WTC11 (cell line): ENCODE data around the gene PHF11. TPM values are rescaled to one million over a fixed set of nuclear protein-coding genes. Genes with fewer than 3 reads are reported as not detected.

Experiments
- ATAC-seq: fragments of 200-7000 bp; cut with Tn5 transposase; 2 replicates; pipeline ENCODE4 v1.10.0; 2021; ENCODE audit warnings: mild to moderate bottlenecking, moderate library complexity
- CTCF ChIA-PET: fragments of 300-600 bp; sonication (Branson Sonifier 250); formaldehyde crosslinking; loops from one replicate; lab custom pipeline; 2021; ENCODE audit warnings: antibody characterized with exemption; lab: Charles Lee
- POLR2A ChIA-PET: fragments of 350-600 bp; sonication (Branson Sonifier 250); formaldehyde crosslinking; loops from one replicate; lab custom pipeline; 2021; ENCODE audit warnings: antibody characterized with exemption; lab: Charles Lee
- DNase-seq: peaks from one replicate; pipeline ENCODE4 v3.0.0; 2021; ENCODE audit warnings: low spot score
- H3K27ac Mint-ChIP-seq: 2 replicates; pipeline ENCODE4 v1.8.0; 2021; ENCODE audit warnings: mixed read lengths
- H3K27me3 Mint-ChIP-seq: 2 replicates; pipeline ENCODE4 v1.8.0; 2021; ENCODE audit warnings: low read depth, mild to moderate bottlenecking, moderate library complexity, mixed read lengths
- H3K36me3 Mint-ChIP-seq: 2 replicates; pipeline ENCODE4 v1.8.0; 2021; ENCODE audit warnings: mixed read lengths
- H3K4me1 Mint-ChIP-seq: 2 replicates; pipeline ENCODE4 v1.8.0; 2022; ENCODE audit warnings: mixed read lengths
- H3K4me3 Mint-ChIP-seq: 2 replicates; pipeline ENCODE4 v1.8.0; 2021; ENCODE audit warnings: mild to moderate bottlenecking, moderate library complexity, mixed read lengths
- H3K9me3 Mint-ChIP-seq: 2 replicates; pipeline ENCODE4 v1.8.0; 2021; ENCODE audit warnings: mixed read lengths
- CBFB ChIP-seq: sonication (generic); formaldehyde crosslinking; IDR thresholded peaks from 2 replicates; pipeline ENCODE4 v1.8.1; 2022; ENCODE audit warnings: mild to moderate bottlenecking, low read depth, missing genetic modification reagents
- CREB1 ChIP-seq: sonication (generic); formaldehyde crosslinking; IDR thresholded peaks from 2 replicates; pipeline ENCODE4 v1.8.0; 2023; ENCODE audit warnings: mild to moderate bottlenecking, missing genetic modification reagents
- CREM ChIP-seq: sonication (generic); formaldehyde crosslinking; IDR thresholded peaks from 2 replicates; pipeline ENCODE4 v1.8.1; 2022; ENCODE audit warnings: mild to moderate bottlenecking, missing genetic modification reagents, moderate library complexity
- ELF4 ChIP-seq: sonication (generic); formaldehyde crosslinking; IDR thresholded peaks from 2 replicates; pipeline ENCODE4 v1.8.1; 2022; ENCODE audit warnings: low read depth, mild to moderate bottlenecking, moderate library complexity, missing genetic modification reagents
- ESRRA ChIP-seq: sonication (generic); formaldehyde crosslinking; IDR thresholded peaks from 2 replicates; pipeline ENCODE4 v1.8.1; 2022; ENCODE audit warnings: mild to moderate bottlenecking, missing genetic modification reagents, borderline replicate concordance
- ETV6 ChIP-seq: sonication (generic); formaldehyde crosslinking; IDR thresholded peaks from 2 replicates; pipeline ENCODE4 v1.8.1; 2022; ENCODE audit warnings: mild to moderate bottlenecking, missing genetic modification reagents
- FOXP1 ChIP-seq: sonication (generic); formaldehyde crosslinking; IDR thresholded peaks from 2 replicates; pipeline ENCODE4 v1.8.0; 2022; ENCODE audit warnings: missing genetic modification reagents, mild to moderate bottlenecking, moderate library complexity, borderline replicate concordance
- HMGA2 ChIP-seq: fragments of 250-450 bp; sonication (Bioruptor Pico); IDR thresholded peaks from 2 replicates; pipeline ENCODE4 v1.4.0; 2021; ENCODE audit warnings: mild to moderate bottlenecking, moderate library complexity
- IRF2 ChIP-seq: sonication (generic); formaldehyde crosslinking; IDR thresholded peaks from 2 replicates; pipeline ENCODE4 v1.8.0; 2022; ENCODE audit warnings: low read depth, missing genetic modification reagents, borderline replicate concordance
- JAZF1 ChIP-seq: fragments of 250-450 bp; sonication (Bioruptor Pico); IDR thresholded peaks from 2 replicates; pipeline ENCODE4 v1.9.0; 2021; ENCODE audit warnings: moderate library complexity, mild to moderate bottlenecking, inconsistent platforms
- KAT7 ChIP-seq: sonication (generic); formaldehyde crosslinking; IDR thresholded peaks from 2 replicates; pipeline ENCODE4 v1.8.1; 2023; ENCODE audit warnings: missing genetic modification reagents, mild to moderate bottlenecking, borderline replicate concordance
- PRDM15 ChIP-seq: sonication (generic); formaldehyde crosslinking; IDR thresholded peaks from 2 replicates; pipeline ENCODE4 v1.8.0; 2022; ENCODE audit warnings: missing genetic modification reagents
- RELA ChIP-seq: sonication (generic); formaldehyde crosslinking; IDR thresholded peaks from 2 replicates; pipeline ENCODE4 v1.8.1; 2022; ENCODE audit warnings: missing genetic modification reagents, mild to moderate bottlenecking, borderline replicate concordance
- SMAD3 ChIP-seq: sonication (generic); formaldehyde crosslinking; IDR thresholded peaks from 2 replicates; pipeline ENCODE4 v1.8.0; 2022; ENCODE audit warnings: missing genetic modification reagents, mild to moderate bottlenecking, borderline replicate concordance
- ZBTB21 ChIP-seq: sonication (generic); formaldehyde crosslinking; IDR thresholded peaks from 2 replicates; pipeline ENCODE4 v1.8.1; 2023; ENCODE audit warnings: mild to moderate bottlenecking, missing genetic modification reagents, borderline replicate concordance
- ZNF219 ChIP-seq: sonication (generic); formaldehyde crosslinking; IDR thresholded peaks from 2 replicates; pipeline ENCODE4 v1.8.0; 2023; ENCODE audit warnings: missing genetic modification reagents, mild to moderate bottlenecking, borderline replicate concordance
- ZNF396 ChIP-seq: fragments of 250-450 bp; sonication (Bioruptor Pico); IDR thresholded peaks from 2 replicates; pipeline ENCODE4 v1.8.0; 2021; ENCODE audit warnings: mild to moderate bottlenecking, moderate library complexity, borderline replicate concordance
- ZNF423 ChIP-seq: fragments of 250-450 bp; sonication (Bioruptor Pico); IDR thresholded peaks from 2 replicates; pipeline ENCODE4 v2.1.2; 2022; ENCODE audit warnings: mild to moderate bottlenecking, moderate library complexity
- ZNF512 ChIP-seq: sonication (generic); formaldehyde crosslinking; IDR thresholded peaks from 2 replicates; pipeline ENCODE4 v1.8.1; 2022; ENCODE audit warnings: missing genetic modification reagents, borderline replicate concordance
- ZSCAN18 ChIP-seq: fragments of 250-450 bp; sonication (Bioruptor Pico); IDR thresholded peaks from 2 replicates; pipeline ENCODE4 v2.1.2; 2022; ENCODE audit warnings: mild to moderate bottlenecking, moderate library complexity
- total RNA-seq: library from RNA; stranded (reverse); gene quantifications from 3 replicates; pipeline ENCODE4 v1.2.3, GENCODE V29; 2021
- TF ChIP-seq, protein P1 (sequence below): sonication (generic); formaldehyde crosslinking; IDR thresholded peaks from 2 replicates; pipeline ENCODE4 v1.8.1; 2023; ENCODE audit warnings: mild to moderate bottlenecking, missing genetic modification reagents, borderline replicate concordance
- TF ChIP-seq, protein P2 (sequence below): sonication (generic); formaldehyde crosslinking; IDR thresholded peaks from 2 replicates; pipeline ENCODE4 v1.8.0; 2022; ENCODE audit warnings: mild to moderate bottlenecking, missing genetic modification reagents

PHF11 gene
- total RNA-seq, 1 experiment from 2014 or later, result 9.3 TPM

DNA sequence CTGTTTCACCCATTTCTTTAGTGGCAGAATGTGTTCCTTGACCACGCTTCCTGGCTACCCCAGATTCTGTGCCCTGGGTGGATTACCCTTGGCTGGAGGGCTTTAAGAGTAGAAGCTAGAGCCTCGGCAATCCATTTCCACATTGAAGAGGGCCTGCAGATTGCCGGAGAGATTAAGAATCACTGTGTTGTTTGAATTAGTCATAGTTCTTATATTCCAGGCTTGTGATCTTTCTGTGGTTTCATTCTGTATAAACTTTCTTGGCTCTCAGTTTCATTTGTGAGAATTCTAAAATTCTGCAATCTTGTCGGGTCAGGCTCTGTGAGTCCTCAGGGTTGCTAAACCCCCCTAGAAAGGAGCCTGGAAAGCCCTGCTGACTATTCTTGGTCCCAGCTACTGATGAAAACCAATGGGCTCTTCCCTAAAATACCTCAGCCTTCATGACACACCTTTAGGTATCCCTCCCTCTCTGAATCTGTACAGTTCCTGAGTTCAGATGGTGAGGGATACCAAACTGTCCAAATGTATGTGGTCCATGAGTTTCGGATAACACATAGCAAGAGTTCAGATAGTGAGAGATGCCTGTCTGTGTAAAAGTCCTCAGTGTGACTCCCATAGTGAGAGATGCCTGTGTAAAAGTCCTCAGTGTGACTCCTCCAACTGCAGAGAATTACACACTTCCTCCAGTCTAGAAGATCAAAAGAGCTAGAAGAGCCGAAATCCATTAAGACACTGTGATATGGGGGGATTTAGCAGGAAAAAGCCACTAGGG is 4.3 kb downstream of the PHF11 start (continued):
- TF ChIP-seq ZNF512, result no peak
- TF ChIP-seq ETV6 (CRISPR knock-in tag), result no peak
- TF ChIP-seq HMGA2 (CRISPR knock-in tag), result no peak
- TF ChIP-seq, protein P1, sequence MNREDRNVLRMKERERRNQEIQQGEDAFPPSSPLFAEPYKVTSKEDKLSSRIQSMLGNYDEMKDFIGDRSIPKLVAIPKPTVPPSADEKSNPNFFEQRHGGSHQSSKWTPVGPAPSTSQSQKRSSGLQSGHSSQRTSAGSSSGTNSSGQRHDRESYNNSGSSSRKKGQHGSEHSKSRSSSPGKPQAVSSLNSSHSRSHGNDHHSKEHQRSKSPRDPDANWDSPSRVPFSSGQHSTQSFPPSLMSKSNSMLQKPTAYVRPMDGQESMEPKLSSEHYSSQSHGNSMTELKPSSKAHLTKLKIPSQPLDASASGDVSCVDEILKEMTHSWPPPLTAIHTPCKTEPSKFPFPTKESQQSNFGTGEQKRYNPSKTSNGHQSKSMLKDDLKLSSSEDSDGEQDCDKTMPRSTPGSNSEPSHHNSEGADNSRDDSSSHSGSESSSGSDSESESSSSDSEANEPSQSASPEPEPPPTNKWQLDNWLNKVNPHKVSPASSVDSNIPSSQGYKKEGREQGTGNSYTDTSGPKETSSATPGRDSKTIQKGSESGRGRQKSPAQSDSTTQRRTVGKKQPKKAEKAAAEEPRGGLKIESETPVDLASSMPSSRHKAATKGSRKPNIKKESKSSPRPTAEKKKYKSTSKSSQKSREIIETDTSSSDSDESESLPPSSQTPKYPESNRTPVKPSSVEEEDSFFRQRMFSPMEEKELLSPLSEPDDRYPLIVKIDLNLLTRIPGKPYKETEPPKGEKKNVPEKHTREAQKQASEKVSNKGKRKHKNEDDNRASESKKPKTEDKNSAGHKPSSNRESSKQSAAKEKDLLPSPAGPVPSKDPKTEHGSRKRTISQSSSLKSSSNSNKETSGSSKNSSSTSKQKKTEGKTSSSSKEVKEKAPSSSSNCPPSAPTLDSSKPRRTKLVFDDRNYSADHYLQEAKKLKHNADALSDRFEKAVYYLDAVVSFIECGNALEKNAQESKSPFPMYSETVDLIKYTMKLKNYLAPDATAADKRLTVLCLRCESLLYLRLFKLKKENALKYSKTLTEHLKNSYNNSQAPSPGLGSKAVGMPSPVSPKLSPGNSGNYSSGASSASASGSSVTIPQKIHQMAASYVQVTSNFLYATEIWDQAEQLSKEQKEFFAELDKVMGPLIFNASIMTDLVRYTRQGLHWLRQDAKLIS, result no peak
- TF ChIP-seq KAT7, result no peak
- no peak for TF ChIP-seq PRDM15
- no peak for TF ChIP-seq RELA (CRISPR knock-in tag)
- no peak for TF ChIP-seq IRF2 (CRISPR knock-in tag)
- no peak for TF ChIP-seq ZNF396 (CRISPR knock-in tag)
- no peak for TF ChIP-seq JAZF1
- TF ChIP-seq ESRRA (CRISPR knock-in tag), result no peak

GRCh38 chr13:49502954-49503353 is 7.2 kb downstream of the PHF11 start:
- ChIA-PET CTCF (no interaction called here), POLR2A (no interaction called here)
- no peaks in the 10 kb centered on the region; the same call in 1 of the 2 replicates for H3K4me1 Mint-ChIP-seq
- H3K27me3 Mint-ChIP-seq, result no peaks in the 10 kb centered on the region
- H3K36me3 Mint-ChIP-seq, result no peaks in the 10 kb centered on the region
- DNase-seq (no peak), ATAC-seq (no peak)
- H3K9me3 Mint-ChIP-seq, result no peaks in the 10 kb centered on the region
- no peak for TF ChIP-seq HMGA2 (CRISPR knock-in tag)
- TF ChIP-seq ESRRA (CRISPR knock-in tag), result no peak
- no peak overlapping the region; the same call in 1 of the 2 replicates for H3K27ac Mint-ChIP-seq
- H3K4me3 Mint-ChIP-seq, result no peak overlapping the region

GRCh38 chr13:49503951-49504350 is 8.2 kb downstream of the PHF11 start:
- no peak for DNase-seq
- Mint-ChIP-seq H3K9me3 (no peaks in the 10 kb centered on the region), H3K4me1 (no peaks in the 10 kb centered on the region; the same call in 1 of the 2 replicates), H3K36me3 (no peaks in the 10 kb centered on the region), H3K4me3 (no peak overlapping the region), H3K27ac (no peak overlapping the region), H3K27me3 (no peaks in the 10 kb centered on the region)
- ATAC-seq, result no peak
- ChIA-PET POLR2A (no interaction called here), CTCF (no interaction called here)
- TF ChIP-seq ZSCAN18 (CRISPR knock-in tag), result no peak
- TF ChIP-seq ZBTB21 (CRISPR knock-in tag), result no peak
- no peak for TF ChIP-seq ZNF219 (CRISPR knock-in tag)
- no peak for TF ChIP-seq FOXP1
- no peak for TF ChIP-seq CREM (CRISPR knock-in tag)
- TF ChIP-seq CREB1 (CRISPR knock-in tag), result no peak
- no peak for TF ChIP-seq CBFB (CRISPR knock-in tag)
- no peak for TF ChIP-seq HMGA2 (CRISPR knock-in tag)
- TF ChIP-seq SMAD3 (CRISPR knock-in tag), result no peak
- TF ChIP-seq, protein P2, sequence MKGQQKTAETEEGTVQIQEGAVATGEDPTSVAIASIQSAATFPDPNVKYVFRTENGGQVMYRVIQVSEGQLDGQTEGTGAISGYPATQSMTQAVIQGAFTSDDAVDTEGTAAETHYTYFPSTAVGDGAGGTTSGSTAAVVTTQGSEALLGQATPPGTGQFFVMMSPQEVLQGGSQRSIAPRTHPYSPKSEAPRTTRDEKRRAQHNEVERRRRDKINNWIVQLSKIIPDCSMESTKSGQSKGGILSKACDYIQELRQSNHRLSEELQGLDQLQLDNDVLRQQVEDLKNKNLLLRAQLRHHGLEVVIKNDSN (CRISPR knock-in tag), result no peak
- no peak for TF ChIP-seq ELF4 (CRISPR knock-in tag)
- TF ChIP-seq ZNF396 (CRISPR knock-in tag), result no peak
- no peak for TF ChIP-seq ZNF423 (CRISPR knock-in tag)
